SU-DHL-6 (cell line): ENCODE results near the gene AXDND1.

Source experiments
- H2AFZ ChIP-seq: fragments of 200-600 bp; sonication (generic); 2 replicates; pipeline ENCODE4 v1.6.1; 2014; ENCODE audit warnings: low read depth, mild to moderate bottlenecking, moderate library complexity, mixed read lengths, antibody characterized with exemption, low read length; ENCODE audit not compliant: severe bottlenecking
- H3F3A ChIP-seq: fragments of 200-600 bp; shearing (Covaris generic); 2 replicates; pipeline ENCODE4 v1.6.0; 2016; ENCODE audit warnings: antibody characterized with exemption, mild to moderate bottlenecking; ENCODE audit not compliant: insufficient read depth
- H3K27ac ChIP-seq: fragments of 200-600 bp; sonication (generic); 2 replicates; pipeline ENCODE4 v1.5.1; 2016; ENCODE audit warnings: low read depth, mild to moderate bottlenecking, low read length, moderate library complexity, mixed read lengths
- H3K27me3 ChIP-seq: fragments of 200-600 bp; sonication (generic), shearing (Covaris generic); 2 replicates; pipeline ENCODE4 v1.6.0; 2014; ENCODE audit warnings: mild to moderate bottlenecking, low read length
- H3K36me3 ChIP-seq: fragments of 200-600 bp; sonication (generic); 2 replicates; pipeline ENCODE4 v1.6.1; 2014; ENCODE audit warnings: mild to moderate bottlenecking, low read length, mixed read lengths
- H3K4me2 ChIP-seq: fragments of 300-600, 200-600 bp; shearing (Covaris generic), sonication (generic); 2 replicates; pipeline ENCODE4 v1.6.0; 2014; ENCODE audit warnings: low read length, low read depth, mild to moderate bottlenecking; ENCODE audit not compliant: poor library complexity, severe bottlenecking
- H3K4me3 ChIP-seq: fragments of 200-600 bp; sonication (generic); 2 replicates; pipeline ENCODE4 v1.5.1; 2014; ENCODE audit warnings: antibody characterized with exemption, low read length, mild to moderate bottlenecking, mixed read lengths; ENCODE audit not compliant: insufficient read depth, poor library complexity, severe bottlenecking
- H3K79me2 ChIP-seq: fragments of 200-600 bp; sonication (generic); 2 replicates; pipeline ENCODE4 v1.6.1; 2014; ENCODE audit warnings: mild to moderate bottlenecking, low read length, moderate library complexity; ENCODE audit not compliant: insufficient read depth
- H3K9ac ChIP-seq: fragments of 200-600 bp; sonication (generic); 2 replicates; pipeline ENCODE4 v1.7.0; 2014; ENCODE audit warnings: mild to moderate bottlenecking, low read length
- H3K9me2 ChIP-seq: fragments of 200-600 bp; sonication (generic); replicated peaks from 2 replicates; pipeline ENCODE4 v1.6.1; 2014; ENCODE audit warnings: low read length; ENCODE audit not compliant: insufficient read depth
- H3K9me3 ChIP-seq: fragments of 200-600 bp; sonication (generic); 2 replicates; pipeline ENCODE4 v1.6.1; 2014; ENCODE audit warnings: low read length, mixed read lengths; ENCODE audit not compliant: insufficient read depth
- H4K20me1 ChIP-seq: fragments of 200-600 bp; sonication (generic); 2 replicates; pipeline ENCODE4 v1.6.1; 2014; ENCODE audit warnings: low read depth, mild to moderate bottlenecking, antibody characterized with exemption, low read length, moderate library complexity, mixed read lengths
- CTCF ChIP-seq: fragments of 200-600 bp; sonication (generic); IDR thresholded peaks from one replicate; pipeline ENCODE4 v1.5.1; 2017; ENCODE audit warnings: antibody characterized with exemption, mild to moderate bottlenecking, low read length, moderate library complexity; ENCODE audit not compliant: insufficient read depth, poor library complexity, severe bottlenecking
- EZH2phosphoT487 ChIP-seq: fragments of 200-600 bp; sonication (generic), shearing (Covaris generic); conservative IDR thresholded peaks from 2 replicates; pipeline ENCODE4 v1.6.1; 2018; ENCODE audit warnings: mild to moderate bottlenecking, antibody characterized with exemption, low read length, moderate library complexity, mixed read lengths

Gene AXDND1

GRCh38 chr1:179365342-179366092 is at the start of gene AXDND1:
TSS of gene AXDND1 (plus strand) at chr1:179365971. CDS start at chr1:179366510, 539 bp downstream.
- Histone ChIP-seq H3K36me3 (no peaks in the 10 kb centered on the region), H3K27ac (peak within 1 kb of the TSS; percentile 79), H3K4me2 (peak within 1 kb of the TSS; percentile 73), H3K9ac (peak within 1 kb of the TSS; percentile 63), H3K79me2 (no peaks in the 10 kb centered on the region), H3F3A (0 out of 2 replicates have a peak, but pooled peaks cover 3% of the 10 kb centered on the region), H4K20me1 (no peaks in the 10 kb centered on the region), H3K9me2 (no peaks in the 10 kb centered on the region), H3K9me3 (no peaks in the 10 kb centered on the region), H3K27me3 (no peaks in the 10 kb centered on the region), H2AFZ (peak within 1 kb of the TSS; percentile 90), H3K4me3 (peak within 1 kb of the TSS; percentile 75)
- TF ChIP-seq EZH2phosphoT487 (no peak), CTCF (no peak)

GRCh38 chr1:179318491-179318890 is 47.3 kb upstream of the AXDND1 start:
- H3K79me2 ChIP-seq, result peaks cover 52% of the 10 kb centered on the region

GRCh38 chr1:179321533-179322216 is 44.1 kb upstream of the AXDND1 start:
- Histone ChIP-seq H3K79me2 (peaks cover 38% of the 10 kb centered on the region), H3F3A (0 out of 2 replicates have a peak, but pooled peaks cover 3% of the 10 kb centered on the region), H3K36me3 (peaks cover 7% of the 10 kb centered on the region), H3K9me2 (no peaks in the 10 kb centered on the region), H2AFZ (no peak overlapping the region), H3K27me3 (no peaks in the 10 kb centered on the region), H3K9me3 (no peaks in the 10 kb centered on the region), H4K20me1 (no peaks in the 10 kb centered on the region), H3K4me2 (no peak overlapping the region), H3K9ac (no peak overlapping the region), H3K4me3 (no peak overlapping the region), H3K27ac (no peak overlapping the region)
- no peak for TF ChIP-seq EZH2phosphoT487
- no peak for TF ChIP-seq CTCF

More at GRCh38 chr1:179318491-179318890, 47.3 kb upstream of the AXDND1 start:
- no peaks in the 10 kb centered on the region for H4K20me1 ChIP-seq
- no peaks in the 10 kb centered on the region for H3K9me2 ChIP-seq
- H3F3A ChIP-seq, result peaks cover 3% of the 10 kb centered on the region; the same call in 1 of the 2 replicates
- peak overlapping the region; percentile 32; the same call in 1 of the 2 replicates for H3K27ac ChIP-seq
- H3K36me3 ChIP-seq, result peaks cover 7% of the 10 kb centered on the region
- H3K9ac ChIP-seq, result no peak overlapping the region
- TF ChIP-seq CTCF, result no peak
- TF ChIP-seq EZH2phosphoT487, result no peak
- H3K27me3 ChIP-seq, result no peaks in the 10 kb centered on the region
- no peaks in the 10 kb centered on the region for H3K9me3 ChIP-seq
- peak overlapping the region; percentile 45 for H3K4me2 ChIP-seq
- H3K4me3 ChIP-seq, result no peak overlapping the region
- H2AFZ ChIP-seq, result no peak overlapping the region
